K562 (cell line): ENCODE data around the gene ZNF32. TPM values are rescaled to one million over a fixed set of nuclear protein-coding genes. Genes with fewer than 3 reads are reported as not detected.

Experiments
- ATAC-seq: fragments of 200-7000 bp; cut with Tn5 transposase; 3 replicates; pipeline ENCODE4 v1.9.1; 2020; ENCODE audit warnings: moderate library complexity
- BruUV-seq: library from RNA; stranded (reverse); fragments of 400-500 nt; replicated peaks from 2 replicates; lab custom pipeline; 2021; lab: Mats Ljungman, UMichigan
- CTCF ChIA-PET: fragments of 300-600 bp; formaldehyde crosslinking; extraction: SDS; loops from one replicate; lab custom pipeline; 2021; ENCODE audit warnings: low intra/inter-chr PET ratio; lab: Yijun Ruan, JAX
- POLR2A ChIA-PET: fragments of 300-600, 350-650 bp; sonication (Branson Sonifier 250); formaldehyde crosslinking; extraction: SDS; loops from one replicate; lab custom pipeline; 2021; ENCODE audit warnings: antibody characterized with exemption, inconsistent platforms; lab: Yijun Ruan, JAX
- DNase-seq, 4 experiments: peaks; one replicate each; pipeline versions ENCODE4 v3.0.0 to v3.0.0-alpha.2; 2011 to 2018; ENCODE audit warnings: low spot score in 3 of 4, mixed read lengths in 3 of 4; ENCODE audit errors: extremely low read depth in 1 of 4
- FAIRE-seq: peaks from 2 replicates; lab custom pipeline; 2011; peaks lifted over from hg19 to GRCh38; lab: Jason Lieb, UNC
- H2AFZ ChIP-seq: 2 replicates; pipeline ENCODE4 v1.6.0; 2011; ENCODE audit warnings: low read depth, low read length, control low read depth, inconsistent platforms
- H3K27ac ChIP-seq: fragments of 200-600 bp; 3 replicates; pipeline ENCODE4 v1.8.0; 2011; ENCODE audit warnings: low read depth, mild to moderate bottlenecking, control low read depth, inconsistent platforms, low read length, moderate library complexity, mixed read lengths; ENCODE audit errors: extremely low read depth
- H3K27me3 ChIP-seq, 2 experiments: fragments of 300-600 bp in 1 of 2; 2 replicates in 1 of 2; 3 replicates in 1 of 2; pipeline versions ENCODE4 v1.6.0 to v1.8.0; 2011; ENCODE audit warnings: inconsistent platforms in 2 of 2, low read length in 2 of 2, mild to moderate bottlenecking in 1 of 2, mixed read lengths in 1 of 2, moderate library complexity in 1 of 2; ENCODE audit not compliant: control insufficient read depth in 2 of 2, insufficient read depth in 2 of 2
- H3K36me3 ChIP-seq: fragments of 300-600 bp; 3 replicates; pipeline ENCODE4 v1.8.0; 2011; ENCODE audit warnings: mild to moderate bottlenecking, low read length, inconsistent platforms; ENCODE audit not compliant: control insufficient read depth, insufficient read depth
- H3K4me1 ChIP-seq, 2 experiments: fragments of 200-600 bp in 1 of 2; replicated peaks in 1 of 2; 2 replicates in 1 of 2; 3 replicates in 1 of 2; pipeline versions ENCODE4 v1.5.1 to v1.8.0; 2011; ENCODE audit warnings: inconsistent platforms in 2 of 2, low read length in 2 of 2, mild to moderate bottlenecking in 1 of 2, mixed read lengths in 1 of 2, moderate library complexity in 1 of 2; ENCODE audit not compliant: control insufficient read depth in 2 of 2, insufficient read depth in 2 of 2
- H3K4me2 ChIP-seq: 2 replicates; pipeline ENCODE4 v1.6.1; 2011; ENCODE audit warnings: low read length, control low read depth, inconsistent platforms, mixed read lengths; ENCODE audit not compliant: insufficient read depth
- H3K4me3 ChIP-seq: fragments of 200-600 bp; sonication (generic), shearing (Covaris generic); 2 replicates; pipeline ENCODE4 v1.5.1; 2016; ENCODE audit warnings: control low read depth, inconsistent platforms
- H3K79me2 ChIP-seq: fragments of 200-600 bp; 3 replicates; pipeline ENCODE4 v1.8.0; 2011; ENCODE audit warnings: low read length, inconsistent platforms; ENCODE audit not compliant: control insufficient read depth, insufficient read depth
- H3K9ac ChIP-seq, 2 experiments: 2 replicates each; pipeline versions ENCODE4 v1.6.0 to v1.6.1; 2011; ENCODE audit warnings: low read depth in 2 of 2, low read length in 2 of 2, control low read depth in 1 of 2, inconsistent platforms in 1 of 2, mild to moderate bottlenecking in 1 of 2, mixed read lengths in 1 of 2; ENCODE audit not compliant: insufficient read depth in 1 of 2
- H3K9me1 ChIP-seq: one replicate; pipeline ENCODE4 v1.6.0; 2011; ENCODE audit warnings: inconsistent platforms, mild to moderate bottlenecking, low read length, moderate library complexity; ENCODE audit not compliant: control insufficient read depth, insufficient read depth
- H3K9me3 ChIP-seq: replicated peaks from 2 replicates; pipeline ENCODE4 v1.5.1; 2011; ENCODE audit warnings: low read depth, low read length, inconsistent platforms; ENCODE audit not compliant: control insufficient read depth, insufficient read depth
- H4K20me1 ChIP-seq: replicated peaks from 2 replicates; pipeline ENCODE4 v1.6.1; 2011; ENCODE audit warnings: low read length, inconsistent platforms, mixed read lengths; ENCODE audit not compliant: control insufficient read depth, insufficient read depth
- BCLAF1 ChIP-seq, 2 experiments: fragments of 450-650 bp in 1 of 2; IDR thresholded peaks; 2 replicates each; pipeline ENCODE4 v1.6.1; 2011 to 2017; ENCODE audit warnings: low read depth in 2 of 2, antibody characterized with exemption in 1 of 2, borderline replicate concordance in 1 of 2, low read length in 1 of 2, mild to moderate bottlenecking in 1 of 2, mixed read lengths in 1 of 2; ENCODE audit not compliant: control insufficient read depth in 1 of 2
- CBFB ChIP-seq: sonication (generic); formaldehyde crosslinking; IDR thresholded peaks from 2 replicates; pipeline ENCODE4 v1.4.0; 2020; ENCODE audit warnings: mild to moderate bottlenecking, missing genetic modification reagents
- ETV1 ChIP-seq: fragments of 450-650 bp; conservative IDR thresholded peaks from 2 replicates; pipeline ENCODE4 v1.6.1; 2016; ENCODE audit warnings: missing genetic modification characterization, control low read depth, low read depth, missing compliant biosample characterization
- FOXJ2 ChIP-seq: fragments of 200-800 bp; sonication (Bioruptor generic); IDR thresholded peaks from 2 replicates; pipeline ENCODE4 v1.6.1; 2016; ENCODE audit warnings: missing genetic modification characterization, missing compliant biosample characterization
- HNRNPH1 ChIP-seq: fragments of 200-400 bp; formaldehyde crosslinking; optimal IDR thresholded peaks from 2 replicates; pipeline ENCODE3; 2017; ENCODE audit warnings: low read depth, mild to moderate bottlenecking, low read length, moderate library complexity
- KDM1A ChIP-seq, 2 experiments: fragments of 450-650 bp; IDR thresholded peaks; 2 replicates each; pipeline ENCODE4 v1.6.1; 2016; ENCODE audit warnings: mild to moderate bottlenecking in 2 of 2
- KHSRP ChIP-seq: fragments of 450-650 bp; IDR thresholded peaks from 2 replicates; pipeline ENCODE4 v1.6.1; 2017
- NFATC3 ChIP-seq: fragments of 450-650 bp; IDR thresholded peaks from 2 replicates; pipeline ENCODE4 v1.6.1; 2017; ENCODE audit warnings: mild to moderate bottlenecking
- NR2C1 ChIP-seq, 2 experiments: fragments of 450-650 bp; IDR thresholded peaks; 2 replicates each; pipeline ENCODE4 v1.6.1; 2017; ENCODE audit warnings: mild to moderate bottlenecking in 2 of 2, antibody characterized with exemption in 1 of 2, inconsistent platforms in 1 of 2, missing compliant biosample characterization in 1 of 2, missing genetic modification characterization in 1 of 2
- PHTF2 ChIP-seq: fragments of 250-450 bp; sonication (Bioruptor Pico); IDR thresholded peaks from 2 replicates; pipeline ENCODE4 v1.5.0; 2021; ENCODE audit warnings: mild to moderate bottlenecking
- PPARD ChIP-seq: fragments of 250-450 bp; sonication (Bioruptor Pico); IDR thresholded peaks from 2 replicates; pipeline ENCODE4 v1.8.0; 2022; ENCODE audit warnings: inconsistent platforms, mild to moderate bottlenecking, moderate library complexity
- RAD51 ChIP-seq: fragments of 450-650 bp; IDR thresholded peaks from 2 replicates; pipeline ENCODE4 v1.7.1; 2016; ENCODE audit warnings: low read depth, mild to moderate bottlenecking, borderline replicate concordance
- SMARCA5 ChIP-seq: fragments of 450-650 bp; IDR thresholded peaks from 2 replicates; pipeline ENCODE4 v1.6.1; 2016
- SUPT5H ChIP-seq: fragments of 450-650 bp; IDR thresholded peaks from 2 replicates; pipeline ENCODE4 v1.6.1; 2016
- XRCC3 ChIP-seq: fragments of 450-650 bp; IDR thresholded peaks from 2 replicates; pipeline ENCODE4 v1.6.1; 2017; ENCODE audit warnings: mild to moderate bottlenecking, moderate library complexity
- ZMIZ1 ChIP-seq, 2 experiments: fragments of 150-350 bp in 1 of 2; IDR thresholded peaks; 2 replicates each; pipeline ENCODE4 v1.6.1; 2012 to 2016; ENCODE audit warnings: low read depth in 2 of 2, low read length in 2 of 2, mild to moderate bottlenecking in 1 of 2, moderate library complexity in 1 of 2
- ZNF507 ChIP-seq: conservative IDR thresholded peaks from 2 replicates; pipeline ENCODE4 v1.6.1; 2017; ENCODE audit warnings: missing genetic modification characterization, missing compliant biosample characterization
- WGBS: fragments of 100-300 bp; shearing (Covaris generic); methylation state at CpG from one replicate; pipeline ENCODE4 v1.1.6; 2016; ENCODE audit warnings: low coverage, mixed read lengths; ENCODE audit not compliant: insufficient coverage; ENCODE audit errors: missing lambda C conversion rate; 5-methylcytosine and 5-hydroxymethylcytosine counted together
- in situ Hi-C: fragments of 300-500 bp; cut with MboI; formaldehyde crosslinking; loops from 4 replicates; pipeline ENCODE4 v1.15.0; 2018; ENCODE audit warnings: inconsistent platforms, mixed read lengths
- intact Hi-C: fragments of 100-400 bp; cut with micrococcal nuclease; formaldehyde crosslinking; loops from 2 replicates; pipeline ENCODE4 v1.14.2; 2022
- polyA plus RNA-seq, 8 experiments: library from polyadenylated mRNA; depleted of rRNA in 4 of 8; stranded (reverse) in 5 of 8; unstranded in 3 of 8; fragments of >200 nt; fragmentation: Nextera tagmentation in 2 of 8; fragmentation: Illumina TruSeq in 1 of 8; extraction: Ambion mirVana in 2 of 8; extraction: Trizol in 1 of 8; gene quantifications; 2 replicates each; pipeline versions ENCODE4 v1.2.1 to v1.2.3, GENCODE V29; 2011 to 2014; ENCODE audit warnings: inconsistent platforms in 1 of 8, missing spikeins in 1 of 8
- total RNA-seq, 7 experiments: library from RNA; depleted of rRNA in 6 of 7; stranded (reverse); fragments of >200 nt in 6 of 7; fragmentation: Illumina TruSeq in 2 of 7; extraction: Trizol in 2 of 7; gene quantifications; 2 replicates each; pipeline versions ENCODE4 v1.2.1 to v1.2.3, GENCODE V29; 2011 to 2021; ENCODE audit warnings: low replicate concordance in 1 of 7

Gene ZNF32
- total and polyA plus RNA-seq, 9 of the 15 experiments (the other 6 are each of a cell fraction or from before 2014, with no cell fraction given): 17.3 to 57.0 (median 26.3) TPM

DNA sequence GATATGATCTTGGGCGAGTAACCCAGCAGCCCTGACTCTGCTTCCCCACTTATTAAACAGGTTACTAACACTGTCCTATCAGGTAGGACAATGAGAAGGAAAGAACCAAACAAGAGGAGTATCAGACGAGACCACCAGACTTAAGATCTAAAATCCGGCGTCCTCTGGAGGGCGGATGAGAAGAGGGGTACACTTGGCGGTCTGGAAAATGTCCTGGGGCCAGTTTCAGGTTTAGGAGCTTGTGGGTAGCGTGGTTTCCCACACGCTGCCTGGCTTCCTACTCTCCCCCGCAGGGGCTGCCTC lies 635 bp downstream of the ZNF32 start (continued):
- TF ChIP-seq CBFB (CRISPR knock-in tag): 0 out of 2 replicates have a peak, but pooled peaks have one; percentile 26
- peak; percentile 46 for TF ChIP-seq ETV1

DNA sequence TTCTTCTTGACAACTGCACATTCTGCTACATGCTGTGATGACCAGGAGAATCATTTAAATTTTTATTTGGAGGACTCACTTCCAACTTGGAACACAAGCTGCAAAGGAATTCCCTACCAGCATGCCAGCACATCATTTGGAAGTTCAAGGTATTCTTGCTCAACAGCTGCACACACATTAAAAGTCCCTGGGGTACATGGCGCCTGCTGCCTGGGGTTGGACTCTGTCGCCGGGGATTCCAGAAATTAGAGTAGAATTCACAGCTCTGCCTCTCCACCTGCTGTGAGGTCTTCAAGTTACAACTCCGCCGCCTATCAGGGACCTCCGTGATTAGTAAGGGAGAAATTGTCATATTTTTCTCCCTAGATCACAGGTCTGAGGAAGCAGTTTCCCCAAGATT lies 1.1 kb downstream of the ZNF32 start:
- Histone ChIP-seq H3K4me1 (peaks cover 4 to 12% of the 10 kb centered on the region in 2 experiments; a peak in 3 of 5 replicates), H3K9ac (peak overlapping the region in 1 of 2 experiments; percentile 74; a peak in 2 of 4 replicates), H3K27me3 (no peaks in the 10 kb centered on the region), H3K79me2 (no peaks in the 10 kb centered on the region), H3K9me1 (no peaks in the 10 kb centered on the region), H3K27ac (no peak overlapping the region), H3K9me3 (peaks cover 25% of the 10 kb centered on the region), H3K4me3 (peak overlapping the region; percentile 63; the same call in 1 of the 2 replicates), H4K20me1 (no peaks in the 10 kb centered on the region), H3K36me3 (peaks cover 30% of the 10 kb centered on the region), H3K4me2 (0 out of 2 replicates have a peak overlapping the region, but pooled peaks have one; percentile 90), H2AFZ (peak overlapping the region; percentile 98)
- POLR2A ChIA-PET: interaction anchor here (0.6 to 2.0 kb wide), 2 partner anchors 10 to 351 kb away, joined by 3 to 4 read pairs; no protein-coding TSS in a partner anchor
- ATAC-seq (no peak), DNase-seq (no peak), FAIRE-seq (no peak)
- intact Hi-C loops: loop anchor here (5.0 kb wide), 1 partner anchor 75 kb away; the partner anchor contains the start of gene ZNF239
- BruUV-seq: TSS peak; percentile 34
- CTCF ChIA-PET: no interaction called here
- in situ Hi-C loops: no loop called here
- 88% methylated on average over 6 of the region's 6 CpGs for WGBS
- TF ChIP-seq NFATC3 (no peak), SUPT5H (no peak), SMARCA5 (no peak), FOXJ2 (no peak), CBFB (CRISPR knock-in tag) (no peak), KDM1A (IDR thresholded peaks at IDR 0.05) (no peak), ZNF507 (no peak), NR2C1 (IDR thresholded peaks at IDR 0.05) (no peak), NR2C1 (tag; IDR thresholded peaks at IDR 0.05) (no peak), BCLAF1 (IDR thresholded peaks at IDR 0.05; ENCODE audit: borderline replicate concordance in 1 of 2, control insufficient read depth in 1 of 2, low read depth in 2 of 2, low read length in 1 of 2) (no peak), PHTF2 (no peak), PPARD (no peak), ZMIZ1 (IDR thresholded peaks at IDR 0.05; ENCODE audit: low read depth in 2 of 2, low read length in 2 of 2) (no peak), HNRNPH1 (no peak), XRCC3 (no peak), KHSRP (no peak), RAD51 (no peak)
